Bronchial epithelial cell (primary cell): ENCODE data around the gene RPTOR. TPM values are rescaled to one million over a fixed set of nuclear protein-coding genes. Genes with fewer than 3 reads are reported as not detected.

Experiments
- DNase-seq: peaks from one replicate; pipeline ENCODE4 v3.0.0-alpha.2; 2010; ENCODE audit warnings: low read depth
- FAIRE-seq: peaks from 2 replicates; lab custom pipeline; 2011; peaks lifted over from hg19 to GRCh38; lab: Jason Lieb, UNC
- H3K27me3 ChIP-seq: 2 replicates; pipeline ENCODE4 v1.5.1; 2011; ENCODE audit warnings: low read length; ENCODE audit not compliant: control insufficient read depth, insufficient read depth
- H3K36me3 ChIP-seq: 2 replicates; pipeline ENCODE4 v1.5.1; 2011; ENCODE audit warnings: low read length; ENCODE audit not compliant: control insufficient read depth, insufficient read depth
- H3K4me3 ChIP-seq: 2 replicates; pipeline ENCODE4 v1.5.1; 2011; ENCODE audit warnings: mild to moderate bottlenecking, low read depth, low read length, control low read depth
- total RNA-seq: library from RNA; depleted of rRNA; stranded (reverse); fragments of >200 nt; gene quantifications from 2 replicates; pipeline ENCODE4 v1.2.1, GENCODE V29; 2014
- TF ChIP-seq, protein P1 (sequence below): IDR thresholded peaks from 2 replicates; pipeline ENCODE4 v1.5.1; 2011; ENCODE audit warnings: mild to moderate bottlenecking, moderate library complexity, low read length, control low read depth, inconsistent platforms; ENCODE audit not compliant: insufficient read depth, severe bottlenecking

RPTOR gene
- total RNA-seq, 1 donor from 2014 or later: 14.0 TPM

DNA sequence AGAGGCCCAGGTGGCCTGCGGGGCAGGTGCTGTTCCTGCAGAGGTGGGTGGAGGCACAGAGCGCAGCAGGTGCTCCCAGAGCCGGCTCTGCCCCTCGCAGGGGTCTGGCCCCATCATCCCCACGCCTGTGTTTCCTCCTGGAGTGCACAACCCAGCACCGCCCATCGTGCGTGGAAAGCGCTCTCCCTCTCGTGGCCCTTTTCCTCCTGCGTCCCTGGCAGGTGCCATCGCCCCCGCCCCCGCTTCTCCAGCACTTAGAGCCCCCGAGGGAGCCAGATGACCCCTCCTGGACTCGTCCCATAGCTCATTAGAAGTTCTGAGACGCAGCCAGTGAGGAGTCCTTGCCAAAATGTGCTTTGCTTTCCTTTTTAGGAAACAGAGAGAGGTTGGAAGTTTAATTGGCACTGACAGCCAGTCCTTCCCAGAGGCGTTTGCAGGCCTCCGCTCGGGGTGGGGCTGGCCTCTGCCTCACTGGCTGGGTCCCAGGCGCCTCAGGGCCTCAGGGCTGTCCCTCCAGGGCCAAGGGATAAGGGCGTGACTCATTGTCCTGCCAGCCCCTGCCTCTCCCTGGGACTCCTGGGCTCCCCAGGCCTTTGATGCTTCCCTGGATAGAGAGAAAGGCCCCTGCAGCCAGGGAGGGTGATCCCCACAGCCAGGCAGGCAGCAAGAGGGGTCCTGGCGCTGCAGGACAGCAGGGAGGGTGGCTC lies 414.8 kb downstream of the RPTOR start:
- TF ChIP-seq, protein P1, sequence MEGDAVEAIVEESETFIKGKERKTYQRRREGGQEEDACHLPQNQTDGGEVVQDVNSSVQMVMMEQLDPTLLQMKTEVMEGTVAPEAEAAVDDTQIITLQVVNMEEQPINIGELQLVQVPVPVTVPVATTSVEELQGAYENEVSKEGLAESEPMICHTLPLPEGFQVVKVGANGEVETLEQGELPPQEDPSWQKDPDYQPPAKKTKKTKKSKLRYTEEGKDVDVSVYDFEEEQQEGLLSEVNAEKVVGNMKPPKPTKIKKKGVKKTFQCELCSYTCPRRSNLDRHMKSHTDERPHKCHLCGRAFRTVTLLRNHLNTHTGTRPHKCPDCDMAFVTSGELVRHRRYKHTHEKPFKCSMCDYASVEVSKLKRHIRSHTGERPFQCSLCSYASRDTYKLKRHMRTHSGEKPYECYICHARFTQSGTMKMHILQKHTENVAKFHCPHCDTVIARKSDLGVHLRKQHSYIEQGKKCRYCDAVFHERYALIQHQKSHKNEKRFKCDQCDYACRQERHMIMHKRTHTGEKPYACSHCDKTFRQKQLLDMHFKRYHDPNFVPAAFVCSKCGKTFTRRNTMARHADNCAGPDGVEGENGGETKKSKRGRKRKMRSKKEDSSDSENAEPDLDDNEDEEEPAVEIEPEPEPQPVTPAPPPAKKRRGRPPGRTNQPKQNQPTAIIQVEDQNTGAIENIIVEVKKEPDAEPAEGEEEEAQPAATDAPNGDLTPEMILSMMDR: no peak
- H3K27me3 ChIP-seq: no peaks in the 10 kb centered on the region
- no peak overlapping the region for H3K4me3 ChIP-seq
- no peak for FAIRE-seq
- DNase-seq: no peak
- no peaks in the 10 kb centered on the region for H3K36me3 ChIP-seq

DNA sequence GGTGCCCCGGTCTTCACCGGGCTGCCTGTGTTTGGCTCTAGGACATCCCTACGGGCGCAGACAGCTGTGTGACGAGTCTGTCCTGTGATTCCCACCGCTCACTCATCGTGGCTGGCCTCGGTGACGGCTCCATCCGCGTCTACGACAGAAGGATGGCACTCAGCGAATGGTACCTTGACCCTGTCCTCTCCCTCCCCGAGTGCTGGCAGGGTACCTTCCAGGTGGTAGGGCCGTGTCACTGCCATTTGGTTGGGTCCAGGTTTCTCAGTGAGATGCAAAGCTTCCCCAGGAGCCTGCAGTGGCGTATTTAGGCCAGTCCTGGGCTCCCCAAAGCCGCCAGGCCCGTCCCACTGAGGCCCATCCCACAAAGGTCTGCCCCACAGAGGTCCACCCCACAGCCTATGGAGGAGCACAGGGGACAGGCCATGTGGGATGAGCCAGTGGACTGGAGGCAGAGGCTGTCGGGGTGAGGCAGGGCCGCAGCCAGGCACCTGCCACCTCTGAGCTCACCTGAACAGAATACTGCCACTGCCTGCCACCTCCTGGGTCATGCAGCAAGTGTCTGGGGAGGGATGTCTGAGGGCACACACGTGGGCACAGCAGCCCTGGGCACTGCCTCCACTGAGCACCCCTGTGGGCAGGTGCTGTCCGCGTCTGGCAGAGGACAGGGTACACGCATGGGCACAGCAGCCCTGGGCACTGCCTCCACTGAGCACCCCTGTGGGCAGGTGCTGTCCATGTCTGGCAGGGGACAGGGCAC lies 415.6 kb downstream of the RPTOR start:
- Histone ChIP-seq H3K4me3 (no peak overlapping the region), H3K36me3 (peaks cover 3% of the 10 kb centered on the region), H3K27me3 (no peaks in the 10 kb centered on the region)
- TF ChIP-seq, protein P1: no peak
- DNase-seq (no peak), FAIRE-seq (no peak)

DNA sequence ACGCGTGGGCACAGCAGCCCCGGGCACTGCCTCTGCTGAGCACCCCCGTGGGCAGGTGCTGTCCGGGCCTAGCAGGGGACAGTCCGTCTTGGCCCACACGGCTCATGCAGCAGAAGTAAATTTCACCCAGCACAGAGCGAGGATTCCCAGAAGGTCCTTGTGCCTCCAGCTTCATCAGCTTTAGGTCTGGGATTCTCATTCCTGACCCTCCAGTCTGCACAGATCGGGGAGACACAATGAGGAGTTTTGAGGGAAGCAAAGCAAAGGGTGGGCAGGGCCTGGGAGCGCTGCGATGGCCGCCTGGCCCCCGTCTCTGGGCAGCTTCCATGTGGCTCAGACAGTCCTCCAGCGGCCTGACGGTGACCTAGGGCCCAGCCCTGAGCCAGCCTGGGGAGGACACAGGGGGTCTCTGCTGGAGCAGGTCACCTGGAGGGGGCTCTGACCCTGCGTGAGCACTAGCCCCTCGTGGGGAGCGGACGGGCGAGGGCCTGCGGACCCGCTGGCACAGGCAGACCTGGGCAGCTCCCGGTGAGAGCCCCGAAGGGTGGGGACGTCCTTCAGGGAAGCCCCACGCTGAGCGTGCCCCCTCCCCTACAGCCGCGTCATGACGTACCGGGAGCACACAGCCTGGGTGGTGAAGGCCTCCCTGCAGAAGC lies 416.3 kb downstream of the RPTOR start:
- DNase-seq (no peak), FAIRE-seq (no peak)
- Histone ChIP-seq H3K36me3 (peaks cover 3% of the 10 kb centered on the region), H3K4me3 (no peak overlapping the region), H3K27me3 (no peaks in the 10 kb centered on the region)
- TF ChIP-seq, protein P1: no peak

DNA sequence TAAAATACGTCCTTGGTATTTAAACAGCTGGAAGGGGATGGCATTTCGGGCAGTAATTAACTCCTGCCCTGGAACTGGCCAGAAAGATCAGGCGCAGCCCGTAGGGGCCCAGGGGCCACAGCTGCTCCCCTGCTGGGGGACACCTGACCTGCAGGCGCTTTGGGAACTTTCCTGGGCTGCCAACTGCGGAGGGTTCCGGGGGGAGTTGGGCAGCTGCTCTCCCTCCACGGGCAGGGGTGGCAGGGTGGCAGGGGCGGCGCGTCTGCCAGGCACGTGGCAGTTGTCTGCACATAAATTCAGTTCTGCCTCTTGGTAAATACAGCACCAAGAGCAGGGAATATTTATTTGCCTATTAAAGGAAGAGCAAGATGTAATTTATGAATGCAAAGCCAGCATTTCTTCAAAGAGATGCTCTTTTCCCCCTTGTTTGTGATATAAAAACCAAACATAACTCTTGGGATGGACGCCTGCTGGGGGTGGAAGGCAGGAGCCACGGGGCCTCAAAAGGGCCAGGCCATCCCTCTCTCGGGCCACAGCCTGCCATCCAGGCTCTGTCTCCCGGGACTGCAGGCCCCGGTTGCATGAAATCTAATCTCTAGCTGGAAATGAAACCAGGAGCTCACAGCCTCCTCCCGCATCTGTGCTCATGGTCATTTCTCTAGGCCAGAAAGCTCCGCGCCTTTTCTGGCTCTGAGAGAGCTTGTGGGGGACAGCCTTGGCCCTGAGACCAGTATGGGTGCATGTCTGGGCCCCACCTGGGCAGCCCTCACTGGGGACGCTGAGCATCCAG lies 417.1 kb downstream of the RPTOR start:
- no peak overlapping the region for H3K4me3 ChIP-seq
- DNase-seq (no peak), FAIRE-seq (no peak)
- H3K36me3 ChIP-seq: peaks cover 3% of the 10 kb centered on the region
- H3K27me3 ChIP-seq: no peaks in the 10 kb centered on the region
- TF ChIP-seq, protein P1: no peak

DNA sequence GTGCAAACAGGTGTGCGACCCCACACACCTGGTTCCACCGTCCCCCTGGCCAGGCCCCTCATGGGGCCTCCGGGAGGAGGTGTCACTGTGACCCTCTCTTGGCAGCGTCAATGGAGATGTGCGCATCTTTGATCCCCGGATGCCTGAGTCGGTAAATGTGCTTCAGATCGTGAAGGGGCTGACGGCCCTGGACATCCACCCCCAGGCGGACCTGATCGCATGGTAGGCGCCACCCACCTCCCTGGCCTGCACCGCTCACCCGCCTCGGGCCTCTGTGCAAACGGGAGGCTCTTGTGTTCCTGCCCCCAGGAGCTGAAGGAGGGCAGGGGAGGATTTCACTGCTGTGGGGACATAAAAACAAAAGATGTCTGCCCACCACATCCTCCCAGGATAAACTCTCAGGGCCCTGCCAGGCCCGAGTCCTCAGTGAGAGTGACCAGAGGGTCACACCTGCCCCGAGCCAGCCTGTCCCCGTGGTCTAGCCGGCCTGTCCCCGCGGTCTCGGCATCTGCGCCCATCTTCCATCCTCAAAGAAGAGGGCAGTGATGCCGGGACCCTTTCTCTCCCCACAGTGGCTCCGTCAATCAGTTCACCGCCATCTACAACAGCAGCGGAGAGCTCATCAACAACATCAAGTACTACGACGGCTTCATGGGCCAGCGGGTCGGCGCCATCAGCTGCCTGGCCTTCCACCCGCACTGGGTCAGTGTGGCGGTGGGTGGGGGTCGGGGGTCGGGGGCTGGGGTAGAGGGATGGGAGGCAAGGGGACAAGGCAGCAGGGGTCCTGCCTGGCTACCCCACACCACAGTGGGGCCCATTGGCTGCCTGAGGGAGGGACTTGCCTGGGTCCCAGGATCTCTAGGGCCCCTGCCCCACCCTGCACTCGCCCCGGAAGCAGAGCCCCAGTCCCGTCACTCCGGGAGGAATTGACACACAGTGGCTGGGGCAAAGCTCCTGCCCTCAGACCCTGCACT lies 418.0 kb downstream of the RPTOR start:
- no peak overlapping the region for H3K4me3 ChIP-seq
- no peak for FAIRE-seq
- H3K36me3 ChIP-seq: peaks cover 3% of the 10 kb centered on the region
- DNase-seq: no peak
- TF ChIP-seq, protein P1: no peak
- no peaks in the 10 kb centered on the region for H3K27me3 ChIP-seq
